Body of pancreas (tissue), 4 donors: ENCODE results near the gene BCAP29.

Experiments
- CTCF ChIP-seq, 7 experiments: fragments of 450-650 bp in 4 of 7; fragments of 200-600 bp in 3 of 7; sonication (generic) in 3 of 7; IDR thresholded peaks; one replicate each; pipeline ENCODE4 v1.5.1; 2016 to 2019; ENCODE audit warnings: antibody characterized with exemption in 7 of 7
- POLR2A ChIP-seq, 3 donors: fragments of 450-650 bp; IDR thresholded peaks; one replicate each; pipeline ENCODE4 v1.6.1; 2016; ENCODE audit warnings: antibody characterized with exemption in 3 of 3, mild to moderate bottlenecking in 2 of 3

- TF ChIP-seq CTCF (IDR thresholded peaks at IDR 0.05) = no peak
- TF ChIP-seq POLR2A (IDR thresholded peaks at IDR 0.05) = no peak
These were observed 86.7 kb downstream of the BCAP29 start for GRCh38 chr7:107666790-107667189.
